ENCODE measurements around the gene SET.

- peak; percentile 62 to 94 for TF ChIP-seq POLR2A (IDR thresholded peaks at IDR 0.05; ENCODE audit: control extremely low read depth in 1 of 2, low read depth in 2 of 2, low read length in 2 of 2)
- TF ChIP-seq GABPA (IDR thresholded peaks at IDR 0.05; ENCODE audit: borderline replicate concordance, insufficient read depth, low read length) = no peak
- no peak for TF ChIP-seq SUZ12 (IDR thresholded peaks at IDR 0.05; ENCODE audit: low read length)
- TF ChIP-seq SRF (IDR thresholded peaks at IDR 0.05; ENCODE audit: low read depth, low read length) = no peak
- TF ChIP-seq TAF1 (IDR thresholded peaks at IDR 0.05; ENCODE audit: low read depth, low read length) = peak; percentile 62; the same call in 1 of the 2 replicates
- no peak for TF ChIP-seq USF2 (IDR thresholded peaks at IDR 0.05; ENCODE audit: low read length)
These were observed 35.1 kb downstream of the SET start, which contains the start of gene ZDHHC12 for GRCh38 chr9:128723866-128724743.

Measured in H1 (cell line).